K562 (cell line): ENCODE results near the gene XCL1. TPM values are rescaled to one million over a fixed set of nuclear protein-coding genes. Genes with fewer than 3 reads are reported as not detected.

Experiments used
- ATAC-seq: fragments of 200-7000 bp; cut with Tn5 transposase; 3 replicates; pipeline ENCODE4 v1.9.1; 2020; ENCODE audit warnings: moderate library complexity
- BruUV-seq: library from RNA; stranded (reverse); fragments of 400-500 nt; replicated peaks from 2 replicates; lab custom pipeline; 2021; lab: Mats Ljungman, UMichigan
- CTCF ChIA-PET: fragments of 300-600 bp; formaldehyde crosslinking; extraction: SDS; loops from one replicate; lab custom pipeline; 2021; ENCODE audit warnings: low intra/inter-chr PET ratio; lab: Yijun Ruan, JAX
- POLR2A ChIA-PET: fragments of 300-600, 350-650 bp; sonication (Branson Sonifier 250); formaldehyde crosslinking; extraction: SDS; loops from one replicate; lab custom pipeline; 2021; ENCODE audit warnings: antibody characterized with exemption, inconsistent platforms; lab: Yijun Ruan, JAX
- DNase-seq, 4 experiments: peaks; one replicate each; pipeline versions ENCODE4 v3.0.0 to v3.0.0-alpha.2; 2011 to 2018; ENCODE audit warnings: low spot score in 3 of 4, mixed read lengths in 3 of 4; ENCODE audit errors: extremely low read depth in 1 of 4
- FAIRE-seq: peaks from 2 replicates; lab custom pipeline; 2011; peaks lifted over from hg19 to GRCh38; lab: Jason Lieb, UNC
- H2AFZ ChIP-seq: 2 replicates; pipeline ENCODE4 v1.6.0; 2011; ENCODE audit warnings: low read depth, low read length, control low read depth, inconsistent platforms
- H3K27ac ChIP-seq: fragments of 200-600 bp; 3 replicates; pipeline ENCODE4 v1.8.0; 2011; ENCODE audit warnings: low read depth, mild to moderate bottlenecking, control low read depth, inconsistent platforms, low read length, moderate library complexity, mixed read lengths; ENCODE audit errors: extremely low read depth
- H3K27me3 ChIP-seq, 2 experiments: fragments of 300-600 bp in 1 of 2; 2 replicates in 1 of 2; 3 replicates in 1 of 2; pipeline versions ENCODE4 v1.6.0 to v1.8.0; 2011; ENCODE audit warnings: inconsistent platforms in 2 of 2, low read length in 2 of 2, mild to moderate bottlenecking in 1 of 2, mixed read lengths in 1 of 2, moderate library complexity in 1 of 2; ENCODE audit not compliant: control insufficient read depth in 2 of 2, insufficient read depth in 2 of 2
- H3K36me3 ChIP-seq: fragments of 300-600 bp; 3 replicates; pipeline ENCODE4 v1.8.0; 2011; ENCODE audit warnings: mild to moderate bottlenecking, low read length, inconsistent platforms; ENCODE audit not compliant: control insufficient read depth, insufficient read depth
- H3K4me1 ChIP-seq, 2 experiments: fragments of 200-600 bp in 1 of 2; replicated peaks in 1 of 2; 2 replicates in 1 of 2; 3 replicates in 1 of 2; pipeline versions ENCODE4 v1.5.1 to v1.8.0; 2011; ENCODE audit warnings: inconsistent platforms in 2 of 2, low read length in 2 of 2, mild to moderate bottlenecking in 1 of 2, mixed read lengths in 1 of 2, moderate library complexity in 1 of 2; ENCODE audit not compliant: control insufficient read depth in 2 of 2, insufficient read depth in 2 of 2
- H3K4me2 ChIP-seq: 2 replicates; pipeline ENCODE4 v1.6.1; 2011; ENCODE audit warnings: low read length, control low read depth, inconsistent platforms, mixed read lengths; ENCODE audit not compliant: insufficient read depth
- H3K4me3 ChIP-seq: fragments of 200-600 bp; sonication (generic), shearing (Covaris generic); 2 replicates; pipeline ENCODE4 v1.5.1; 2016; ENCODE audit warnings: control low read depth, inconsistent platforms
- H3K79me2 ChIP-seq: fragments of 200-600 bp; 3 replicates; pipeline ENCODE4 v1.8.0; 2011; ENCODE audit warnings: low read length, inconsistent platforms; ENCODE audit not compliant: control insufficient read depth, insufficient read depth
- H3K9ac ChIP-seq, 2 experiments: 2 replicates each; pipeline versions ENCODE4 v1.6.0 to v1.6.1; 2011; ENCODE audit warnings: low read depth in 2 of 2, low read length in 2 of 2, control low read depth in 1 of 2, inconsistent platforms in 1 of 2, mild to moderate bottlenecking in 1 of 2, mixed read lengths in 1 of 2; ENCODE audit not compliant: insufficient read depth in 1 of 2
- H3K9me1 ChIP-seq: one replicate; pipeline ENCODE4 v1.6.0; 2011; ENCODE audit warnings: inconsistent platforms, mild to moderate bottlenecking, low read length, moderate library complexity; ENCODE audit not compliant: control insufficient read depth, insufficient read depth
- H3K9me3 ChIP-seq: replicated peaks from 2 replicates; pipeline ENCODE4 v1.5.1; 2011; ENCODE audit warnings: low read depth, low read length, inconsistent platforms; ENCODE audit not compliant: control insufficient read depth, insufficient read depth
- H4K20me1 ChIP-seq: replicated peaks from 2 replicates; pipeline ENCODE4 v1.6.1; 2011; ENCODE audit warnings: low read length, inconsistent platforms, mixed read lengths; ENCODE audit not compliant: control insufficient read depth, insufficient read depth
- DNMT1 ChIP-seq: fragments of 450-650 bp; IDR thresholded peaks from 2 replicates; pipeline ENCODE4 v1.6.1; 2016; ENCODE audit warnings: antibody characterized with exemption, mild to moderate bottlenecking
- MECOM ChIP-seq: fragments of 250-450 bp; sonication (Bioruptor Pico); IDR thresholded peaks from 2 replicates; pipeline ENCODE4 v1.8.0; 2022; ENCODE audit warnings: inconsistent platforms
- NR2C2 ChIP-seq, 2 experiments: fragments of 200-800 bp in 1 of 2; sonication (Bioruptor generic) in 1 of 2; sonication (generic) in 1 of 2; formaldehyde crosslinking in 1 of 2; IDR thresholded peaks; 2 replicates each; pipeline versions ENCODE4 v1.6.1 to v1.8.0; 2016 to 2022; ENCODE audit warnings: mild to moderate bottlenecking in 1 of 2, missing compliant biosample characterization in 1 of 2, missing genetic modification characterization in 1 of 2, missing genetic modification reagents in 1 of 2
- PBX2 ChIP-seq, 2 experiments: IDR thresholded peaks in 1 of 2; conservative IDR thresholded peaks in 1 of 2; 2 replicates each; pipeline ENCODE4 v1.6.1; 2016; ENCODE audit warnings: low read depth in 2 of 2, mild to moderate bottlenecking in 1 of 2, missing compliant biosample characterization in 1 of 2, missing genetic modification characterization in 1 of 2, moderate library complexity in 1 of 2
- PTBP1 ChIP-seq: fragments of 200-400 bp; formaldehyde crosslinking; IDR thresholded peaks from 2 replicates; pipeline ENCODE4 v1.6.1; 2017; ENCODE audit warnings: low read depth, low read length
- TAL1 ChIP-seq: fragments of 450-650 bp; IDR thresholded peaks from 2 replicates; pipeline ENCODE4 v1.6.1; 2016; ENCODE audit warnings: mild to moderate bottlenecking
- XRCC5 ChIP-seq: fragments of 200-400 bp; formaldehyde crosslinking; IDR thresholded peaks from 2 replicates; pipeline ENCODE4 v1.6.1; 2017; ENCODE audit warnings: low read depth, mild to moderate bottlenecking, low read length
- ZFP1 ChIP-seq: fragments of 450-650 bp; formaldehyde crosslinking; IDR thresholded peaks from 2 replicates; pipeline ENCODE4 v1.4.0; 2020; ENCODE audit warnings: mild to moderate bottlenecking, mixed read lengths
- ZNF232 ChIP-seq: sonication (generic); formaldehyde crosslinking; IDR thresholded peaks from 2 replicates; pipeline ENCODE4 v1.8.0; 2022; ENCODE audit warnings: mild to moderate bottlenecking, missing genetic modification reagents
- ZNF24 ChIP-seq: fragments of 450-650 bp; IDR thresholded peaks from 2 replicates; pipeline ENCODE4 v1.6.1; 2016
- ZNF57 ChIP-seq: fragments of 450-650 bp; formaldehyde crosslinking; IDR thresholded peaks from 2 replicates; pipeline ENCODE4 v1.4.0; 2020; ENCODE audit warnings: mild to moderate bottlenecking, moderate library complexity
- WGBS: fragments of 100-300 bp; shearing (Covaris generic); methylation state at CpG from one replicate; pipeline ENCODE4 v1.1.6; 2016; ENCODE audit warnings: low coverage, mixed read lengths; ENCODE audit not compliant: insufficient coverage; ENCODE audit errors: missing lambda C conversion rate; 5-methylcytosine and 5-hydroxymethylcytosine counted together
- in situ Hi-C: fragments of 300-500 bp; cut with MboI; formaldehyde crosslinking; loops from 4 replicates; pipeline ENCODE4 v1.15.0; 2018; ENCODE audit warnings: inconsistent platforms, mixed read lengths
- intact Hi-C: fragments of 100-400 bp; cut with micrococcal nuclease; formaldehyde crosslinking; loops from 2 replicates; pipeline ENCODE4 v1.14.2; 2022
- polyA plus RNA-seq, 8 experiments: library from polyadenylated mRNA; depleted of rRNA in 4 of 8; stranded (reverse) in 5 of 8; unstranded in 3 of 8; fragments of >200 nt; fragmentation: Nextera tagmentation in 2 of 8; fragmentation: Illumina TruSeq in 1 of 8; extraction: Ambion mirVana in 2 of 8; extraction: Trizol in 1 of 8; gene quantifications; 2 replicates each; pipeline versions ENCODE4 v1.2.1 to v1.2.3, GENCODE V29; 2011 to 2014; ENCODE audit warnings: inconsistent platforms in 1 of 8, missing spikeins in 1 of 8
- total RNA-seq, 7 experiments: library from RNA; depleted of rRNA in 6 of 7; stranded (reverse); fragments of >200 nt in 6 of 7; fragmentation: Illumina TruSeq in 2 of 7; extraction: Trizol in 2 of 7; gene quantifications; 2 replicates each; pipeline versions ENCODE4 v1.2.1 to v1.2.3, GENCODE V29; 2011 to 2021; ENCODE audit warnings: low replicate concordance in 1 of 7
- TF ChIP-seq, protein P1 (sequence below): sonication (generic); formaldehyde crosslinking; IDR thresholded peaks from 2 replicates; pipeline ENCODE4 v1.8.0; 2022; ENCODE audit warnings: mild to moderate bottlenecking, low read depth, missing genetic modification reagents
- TF ChIP-seq, protein P2 (sequence below): fragments of 450-650 bp; formaldehyde crosslinking; IDR thresholded peaks from 2 replicates; pipeline ENCODE4 v1.4.0; 2020; ENCODE audit warnings: mild to moderate bottlenecking, moderate library complexity

Gene XCL1
- total and polyA plus RNA-seq, 9 of the 15 experiments (the other 6 are each of a cell fraction or from before 2014, with no cell fraction given) = 0.06 to 0.09 (median 0.06) TPM; not detected in 6

GRCh38 chr1:168621356-168621755, 45.0 kb downstream of the XCL1 start:
- peaks cover 0 to 7% of the 10 kb centered on the region in 2 experiments; a peak in 2 of 5 replicates for H3K27me3 ChIP-seq
- ATAC-seq = no peak
- H3K9me1 ChIP-seq = no peaks in the 10 kb centered on the region
- H3K4me2 ChIP-seq = no peak overlapping the region
- FAIRE-seq = no peak
- no peak for DNase-seq
- H3K36me3 ChIP-seq = no peaks in the 10 kb centered on the region
- no peak overlapping the region for H2AFZ ChIP-seq
- intact Hi-C loops = no loop called here
- BruUV-seq = no TSS peak
- H3K4me1 ChIP-seq = no peaks in the 10 kb centered on the region
- ChIA-PET POLR2A (no interaction called here), CTCF (no interaction called here)
- H3K9ac ChIP-seq = no peak overlapping the region
- H3K9me3 ChIP-seq = no peaks in the 10 kb centered on the region
- 0% methylated on average over 1 of the region's 1 CpG for WGBS
- TF ChIP-seq, protein P1, sequence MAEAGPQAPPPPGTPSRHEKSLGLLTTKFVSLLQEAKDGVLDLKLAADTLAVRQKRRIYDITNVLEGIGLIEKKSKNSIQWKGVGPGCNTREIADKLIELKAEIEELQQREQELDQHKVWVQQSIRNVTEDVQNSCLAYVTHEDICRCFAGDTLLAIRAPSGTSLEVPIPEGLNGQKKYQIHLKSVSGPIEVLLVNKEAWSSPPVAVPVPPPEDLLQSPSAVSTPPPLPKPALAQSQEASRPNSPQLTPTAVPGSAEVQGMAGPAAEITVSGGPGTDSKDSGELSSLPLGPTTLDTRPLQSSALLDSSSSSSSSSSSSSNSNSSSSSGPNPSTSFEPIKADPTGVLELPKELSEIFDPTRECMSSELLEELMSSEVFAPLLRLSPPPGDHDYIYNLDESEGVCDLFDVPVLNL (CRISPR knock-in tag) = no peak
- TF ChIP-seq PTBP1 = no peak
- no peak for TF ChIP-seq ZFP1
- no peak for TF ChIP-seq NR2C2 (CRISPR knock-in tag; IDR thresholded peaks at IDR 0.05)
- TF ChIP-seq NR2C2 (tag; IDR thresholded peaks at IDR 0.05) = no peak
- TF ChIP-seq DNMT1 = no peak
- no peak for TF ChIP-seq PBX2 (CRISPR knock-in tag; IDR thresholded peaks at IDR 0.05; ENCODE audit: low read depth)
- TF ChIP-seq PBX2 (tag; conservative IDR thresholded peaks at IDR 0.05; ENCODE audit: low read depth) = no peak
- TF ChIP-seq ZNF57 (CRISPR knock-in tag) = no peak
- TF ChIP-seq ZNF232 = no peak
- TF ChIP-seq MECOM (CRISPR knock-in tag) = no peak
- TF ChIP-seq, protein P2, sequence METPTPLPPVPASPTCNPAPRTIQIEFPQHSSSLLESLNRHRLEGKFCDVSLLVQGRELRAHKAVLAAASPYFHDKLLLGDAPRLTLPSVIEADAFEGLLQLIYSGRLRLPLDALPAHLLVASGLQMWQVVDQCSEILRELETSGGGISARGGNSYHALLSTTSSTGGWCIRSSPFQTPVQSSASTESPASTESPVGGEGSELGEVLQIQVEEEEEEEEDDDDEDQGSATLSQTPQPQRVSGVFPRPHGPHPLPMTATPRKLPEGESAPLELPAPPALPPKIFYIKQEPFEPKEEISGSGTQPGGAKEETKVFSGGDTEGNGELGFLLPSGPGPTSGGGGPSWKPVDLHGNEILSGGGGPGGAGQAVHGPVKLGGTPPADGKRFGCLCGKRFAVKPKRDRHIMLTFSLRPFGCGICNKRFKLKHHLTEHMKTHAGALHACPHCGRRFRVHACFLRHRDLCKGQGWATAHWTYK (CRISPR knock-in tag) = no peak
- TF ChIP-seq TAL1 = no peak
- no peak for TF ChIP-seq ZNF24
- TF ChIP-seq XRCC5 = no peak
- H3K27ac ChIP-seq = no peak overlapping the region
- no peaks in the 10 kb centered on the region for H3K79me2 ChIP-seq
- in situ Hi-C loops = loop anchor here (25.0 kb wide), 1 partner anchor 741 kb away; the partner anchor contains the start of genes BLZF1 and NME7
- no peak overlapping the region for H3K4me3 ChIP-seq
- no peaks in the 10 kb centered on the region for H4K20me1 ChIP-seq
